Middle frontal gyrus (tissue), 1 donor: ENCODE measurements around the gene DNAJC11.
"Not testable (repeated sequence)": the region's sequence is repeated elsewhere in the genome, so short reads cannot be mapped to it uniquely, and the experiment has no call there.

Experiments used
- DNase-seq: peaks from one replicate; pipeline ENCODE4 v3.0.0-alpha.2; 2015; ENCODE audit warnings: low spot score; ENCODE audit errors: extremely low spot score

Gene DNAJC11

GRCh38 chr1:6601049-6601922 lies 100.3 kb downstream of the DNAJC11 start:
- no peak for DNase-seq

DNA sequence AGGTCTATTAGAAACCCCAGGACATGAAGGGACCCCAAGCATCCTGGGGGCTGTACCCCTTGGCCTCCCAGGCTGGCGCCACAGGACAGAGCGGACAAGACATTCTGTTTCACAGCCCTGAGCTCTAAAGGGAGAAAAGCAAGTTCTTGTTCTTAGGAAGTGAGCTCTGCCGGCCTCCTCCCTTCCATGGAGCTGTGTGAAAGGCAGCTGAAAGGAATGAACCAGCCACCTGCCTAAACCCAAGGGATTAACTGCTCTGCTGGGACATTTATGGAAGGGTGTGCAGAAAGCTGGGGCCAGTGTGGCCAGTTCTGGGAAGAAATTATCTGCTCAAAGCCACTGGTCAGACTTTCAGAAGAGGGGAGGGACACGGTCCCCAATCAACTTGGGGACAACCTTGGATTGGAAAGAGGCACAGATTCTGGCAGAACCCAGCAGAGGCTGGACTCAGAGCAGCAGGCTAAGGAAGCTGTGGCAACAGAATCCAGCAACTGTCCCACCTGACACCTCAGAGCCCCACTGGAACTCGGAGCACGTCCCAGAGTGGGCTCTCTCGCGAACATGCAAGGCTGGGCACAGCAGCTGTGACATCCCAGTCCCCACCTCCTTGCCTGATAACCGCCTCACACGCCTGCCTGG lies 101.1 kb downstream of the DNAJC11 start:
- no peak for DNase-seq

GRCh38 chr1:6599991-6600390 lies 101.6 kb downstream of the DNAJC11 start:
- not testable (repeated sequence) for DNase-seq

DNA sequence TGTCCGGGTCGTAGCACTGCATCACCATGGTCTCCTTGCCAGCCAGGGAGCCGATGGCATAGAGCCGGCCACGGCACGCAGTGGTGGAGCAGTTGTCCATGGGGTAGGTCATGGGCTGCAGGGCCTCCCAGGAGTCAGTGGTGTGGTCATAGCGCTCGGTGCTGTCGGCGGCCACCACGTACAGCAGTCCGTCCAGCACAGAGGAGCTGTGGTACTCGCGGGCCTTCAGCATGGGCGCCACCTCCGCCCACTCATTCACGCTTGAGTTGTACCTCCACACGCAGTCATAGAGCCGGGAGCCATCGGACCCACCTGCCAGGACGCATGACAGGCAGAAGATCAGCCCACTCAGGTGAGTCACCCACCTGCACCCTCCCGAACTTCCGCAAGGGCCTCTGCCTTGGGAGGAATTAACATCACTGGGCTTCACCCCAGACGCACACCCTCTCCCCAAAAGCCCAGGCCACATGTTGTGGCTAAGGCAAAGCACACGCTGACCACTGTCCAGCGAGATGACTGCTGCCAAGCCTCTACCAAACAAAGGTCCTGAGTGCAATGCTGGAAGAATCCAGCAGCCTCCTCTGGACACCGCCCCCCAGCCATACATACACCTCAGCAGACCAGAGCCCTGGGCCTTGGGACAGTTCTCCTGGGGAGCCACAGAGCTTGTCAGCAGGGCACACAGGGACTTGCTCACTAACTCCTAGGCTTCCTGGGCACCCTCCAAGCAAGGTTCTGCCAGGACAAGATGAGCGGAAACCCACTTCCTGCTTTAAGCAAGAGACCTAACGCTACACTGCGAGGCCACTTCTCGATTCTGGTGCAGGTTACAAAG lies 102.3 kb downstream of the DNAJC11 start:
- no peak for DNase-seq

GRCh38 chr1:6597777-6598131 lies 103.9 kb downstream of the DNAJC11 start:
- no peak for DNase-seq

DNA sequence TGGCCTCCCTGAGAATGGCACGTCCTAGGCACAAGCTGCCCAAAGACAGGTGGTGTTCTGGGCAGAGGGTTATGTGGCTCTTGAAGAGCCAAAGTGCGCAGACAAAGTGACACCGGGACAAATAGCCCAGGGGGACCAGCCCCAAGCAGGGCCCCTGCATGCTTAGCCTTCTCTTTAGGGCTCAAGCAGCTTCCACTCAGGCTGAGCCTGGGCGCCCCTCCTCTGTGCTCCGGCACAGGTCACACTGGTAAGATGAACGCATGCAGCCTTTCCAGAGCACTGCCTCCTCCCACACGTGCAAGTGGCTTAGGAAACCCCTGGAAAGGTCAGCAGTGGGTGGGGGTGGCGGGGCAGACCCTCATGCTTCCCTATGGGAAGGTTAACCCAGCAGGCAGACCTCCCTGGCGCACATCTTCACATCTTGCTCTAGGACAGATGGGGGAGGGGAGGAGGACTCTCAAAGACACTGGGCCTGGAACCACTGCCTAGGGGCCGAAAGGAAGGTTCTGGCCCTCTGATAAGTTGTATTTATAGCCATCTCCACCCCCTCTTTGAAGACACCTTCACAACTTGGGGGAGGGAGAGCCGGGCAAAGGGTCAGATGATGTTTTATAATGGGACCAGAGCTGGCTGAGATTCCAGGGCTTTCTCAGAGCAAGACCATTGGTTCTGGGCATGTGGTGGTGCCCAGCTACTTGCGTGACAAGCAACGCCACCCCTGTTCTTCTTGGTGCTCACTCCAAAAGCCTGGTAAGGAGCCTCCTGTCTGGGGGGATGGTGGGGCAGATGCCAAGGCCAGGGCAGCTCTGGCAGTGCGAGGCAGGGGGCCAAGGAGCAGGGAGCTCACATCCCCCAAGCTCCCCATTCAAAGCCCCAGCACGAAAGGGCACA lies 104.5 kb downstream of the DNAJC11 start:
- no peak for DNase-seq

GRCh38 chr1:6596351-6596750 lies 105.3 kb downstream of the DNAJC11 start:
- no peak for DNase-seq

DNA sequence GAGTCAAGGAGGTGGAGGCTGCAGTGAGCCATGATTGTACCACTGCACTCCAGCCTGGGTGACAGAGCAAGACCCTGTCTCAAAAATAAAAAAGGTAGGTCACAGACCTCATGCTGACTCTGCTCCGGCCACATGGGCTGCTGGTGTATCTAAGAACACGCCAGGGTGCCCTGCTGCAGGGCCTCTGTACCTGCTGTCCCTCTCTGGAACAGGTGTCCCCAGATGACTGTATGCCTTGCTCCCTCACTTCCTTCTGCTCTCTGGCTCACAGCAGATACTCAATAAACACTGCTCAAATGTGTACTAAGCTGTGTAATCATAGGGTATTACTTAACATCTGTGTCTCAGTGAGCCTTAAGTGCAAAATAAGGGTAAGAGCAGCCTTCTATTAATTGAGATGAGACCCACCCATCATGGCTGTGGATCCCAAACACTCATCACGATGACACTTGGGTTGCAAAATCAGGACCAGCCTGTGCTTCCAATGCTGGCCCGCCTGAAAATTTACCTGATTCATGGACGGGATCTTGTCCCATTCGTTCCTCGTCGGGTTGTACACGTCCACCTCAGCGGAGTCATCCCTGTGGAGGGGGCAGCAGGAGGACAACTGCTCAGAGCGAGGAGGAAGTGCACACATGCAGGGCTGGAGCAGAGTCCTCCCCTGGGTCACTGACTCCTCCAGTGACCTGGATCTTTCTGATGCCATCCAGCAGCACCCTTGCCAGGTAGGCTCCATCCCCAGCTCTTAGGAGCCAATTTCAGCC lies 106.5 kb downstream of the DNAJC11 start:
- DNase-seq, result no peak

DNA sequence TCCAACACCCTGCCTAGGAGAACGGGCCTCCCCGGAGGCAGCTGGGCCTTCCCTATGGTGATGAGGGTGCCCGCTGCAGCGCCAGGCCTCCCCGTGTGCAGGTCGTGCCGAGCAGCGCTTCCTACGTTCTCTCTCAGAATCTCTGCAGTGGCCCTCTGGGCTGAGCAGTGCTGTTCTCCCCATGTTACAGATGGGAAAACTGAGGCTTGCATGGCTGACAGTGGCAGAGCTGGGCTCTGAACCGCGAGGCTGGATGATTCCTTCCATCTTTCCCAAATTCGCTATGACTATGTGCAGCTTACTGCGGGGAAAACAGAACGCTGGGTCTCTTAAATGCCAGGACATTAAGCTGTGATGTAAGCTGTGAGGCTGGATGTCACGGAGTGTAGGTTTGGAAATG lies 107.8 kb downstream of the DNAJC11 start:
- DNase-seq, result no peak

GRCh38 chr1:6592865-6593593 lies 108.6 kb downstream of the DNAJC11 start:
- no peak for DNase-seq

DNA sequence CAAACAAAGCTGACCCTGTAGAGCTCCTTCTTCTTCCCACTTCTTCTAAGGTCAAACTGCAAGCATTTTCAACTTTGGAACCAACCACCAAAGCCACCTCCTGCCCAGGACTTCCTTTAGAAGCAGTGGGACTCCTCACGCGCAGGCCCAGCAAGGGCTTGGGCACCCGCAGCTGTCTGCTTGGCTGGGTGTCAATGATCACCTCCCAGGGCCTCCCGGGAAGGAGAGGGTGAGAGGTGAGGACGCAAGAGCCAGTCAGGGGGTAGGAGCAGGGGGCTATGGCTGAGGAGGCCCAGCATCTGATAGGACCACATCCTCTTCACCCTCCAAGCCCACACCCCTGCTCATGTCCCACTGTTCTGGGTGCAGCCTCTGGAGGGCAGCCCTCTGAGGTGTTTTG lies 109.2 kb downstream of the DNAJC11 start:
- no peak for DNase-seq

DNA sequence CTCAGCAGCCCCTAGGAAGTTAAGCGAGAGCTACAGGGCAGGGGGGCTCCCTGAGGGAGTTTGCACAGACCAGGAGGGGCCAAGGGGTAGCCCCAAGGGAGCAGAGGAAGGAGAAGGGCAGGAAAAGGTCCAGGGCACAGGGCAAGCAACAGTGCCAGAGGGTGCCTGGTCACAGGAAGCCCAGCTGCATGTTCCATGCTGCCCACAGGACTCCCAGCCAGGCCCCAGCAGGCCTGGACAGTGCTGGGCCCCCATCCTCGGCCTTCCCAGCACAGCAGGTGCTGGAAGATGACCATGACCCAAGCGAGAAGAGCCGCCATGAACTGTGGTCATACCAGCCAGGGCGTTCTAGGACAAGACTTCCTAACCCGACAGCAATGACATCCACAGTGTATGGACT lies 110.0 kb downstream of the DNAJC11 start:
- DNase-seq, result no peak

GRCh38 chr1:6591222-6591621 lies 110.4 kb downstream of the DNAJC11 start:
- no peak for DNase-seq

DNA sequence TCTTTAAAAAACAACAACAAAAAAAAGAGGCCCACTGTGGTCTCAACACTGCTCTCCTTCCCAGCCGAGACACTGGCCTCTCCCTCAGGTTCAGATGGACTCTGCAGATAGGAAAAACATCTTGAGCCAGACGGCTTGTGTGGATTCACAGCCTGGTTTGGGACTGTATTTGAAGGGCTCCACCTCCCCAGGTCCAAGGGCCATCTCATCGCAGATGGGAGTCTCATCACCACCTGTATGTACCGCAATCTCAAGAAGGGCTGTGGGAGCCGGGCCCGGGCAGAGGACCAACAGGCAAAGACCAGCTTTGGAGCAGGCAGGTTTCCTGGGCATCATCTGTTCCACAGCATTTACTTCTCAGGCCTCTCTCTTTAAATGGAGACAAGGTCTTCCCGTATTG lies 111.6 kb downstream of the DNAJC11 start:
- DNase-seq, result no peak

DNA sequence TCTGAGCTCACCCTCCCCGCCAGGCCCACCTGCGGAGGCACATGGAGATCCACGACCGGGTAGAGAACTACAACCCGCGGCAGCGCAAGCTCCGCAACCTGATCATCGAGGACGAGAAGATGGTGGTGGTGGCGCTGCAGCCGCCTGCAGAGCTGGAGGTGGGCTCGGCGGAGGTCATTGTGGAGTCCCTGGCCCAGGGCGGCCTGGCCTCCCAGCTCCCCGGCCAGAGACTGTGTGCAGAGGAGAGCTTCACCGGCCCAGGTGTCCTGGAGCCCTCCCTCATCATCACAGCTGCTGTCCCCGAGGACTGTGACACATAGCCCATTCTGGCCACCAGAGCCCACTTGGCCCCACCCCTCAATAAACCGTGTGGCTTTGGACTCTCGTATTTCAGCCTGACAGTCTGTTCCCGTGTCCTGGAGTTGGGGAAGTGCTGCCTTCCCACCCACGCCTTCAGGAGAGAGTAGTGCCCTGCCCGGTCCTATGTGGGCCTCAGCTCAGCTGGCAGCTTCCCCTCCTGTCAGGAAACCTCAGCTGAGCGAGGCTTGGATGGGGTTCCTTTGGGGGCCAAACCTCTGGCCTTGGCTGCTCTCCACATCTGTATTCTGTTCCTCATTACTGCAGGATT lies 112.6 kb downstream of the DNAJC11 start:
- DNase-seq, result no peak

DNA sequence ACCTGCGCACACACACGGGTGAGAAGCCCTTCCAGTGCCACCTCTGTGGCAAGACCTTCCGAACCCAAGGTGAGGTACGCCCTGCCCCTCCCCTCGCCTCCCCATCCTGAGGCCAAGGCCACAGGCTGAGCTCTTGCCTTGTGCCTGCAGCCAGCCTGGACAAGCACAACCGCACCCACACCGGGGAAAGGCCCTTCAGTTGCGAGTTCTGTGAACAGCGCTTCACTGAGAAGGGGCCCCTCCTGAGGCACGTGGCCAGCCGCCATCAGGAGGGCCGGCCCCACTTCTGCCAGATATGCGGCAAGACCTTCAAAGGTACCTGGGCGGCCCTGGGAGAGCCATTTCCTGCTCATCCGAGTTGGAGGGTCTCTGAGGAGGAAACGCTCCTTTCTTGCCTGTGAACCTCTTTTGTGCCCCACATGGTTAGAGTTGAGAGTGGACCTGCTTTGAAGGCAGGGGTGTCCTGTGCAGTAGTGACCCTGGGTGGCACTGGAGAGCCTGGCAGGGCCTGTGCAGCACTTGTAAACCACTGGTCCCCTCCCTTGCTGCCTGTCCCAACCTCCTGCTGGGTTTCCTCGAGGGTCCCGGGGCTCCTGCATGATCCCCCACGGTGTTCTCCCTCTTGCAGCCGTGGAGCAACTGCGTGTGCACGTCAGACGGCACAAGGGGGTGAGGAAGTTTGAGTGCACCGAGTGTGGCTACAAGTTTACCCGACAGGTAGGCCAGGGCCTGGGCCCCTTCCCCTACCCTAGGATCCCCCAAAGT lies 113.3 kb downstream of the DNAJC11 start:
- DNase-seq, result no peak

GRCh38 chr1:6587261-6588005 lies 114.2 kb downstream of the DNAJC11 start:
- no peak for DNase-seq

DNA sequence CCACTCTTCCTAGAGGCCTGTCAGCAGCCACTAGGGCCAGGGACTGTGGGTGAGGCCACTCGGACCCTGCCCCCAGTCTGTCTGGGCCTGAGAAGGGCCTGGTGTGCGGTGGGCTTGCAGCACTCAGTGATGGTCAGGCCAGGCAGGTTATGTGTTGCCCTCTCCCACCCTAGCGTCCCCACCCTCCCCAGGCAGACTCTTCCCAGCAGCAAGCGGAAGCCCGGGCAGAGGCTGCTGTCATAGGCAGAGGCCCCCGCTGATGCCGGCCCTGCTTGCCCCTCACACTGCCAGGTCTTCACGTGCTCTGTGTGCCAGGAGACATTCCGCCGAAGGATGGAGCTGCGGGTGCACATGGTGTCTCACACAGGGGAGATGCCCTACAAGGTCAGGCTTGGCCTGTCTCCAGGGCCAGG lies 115.2 kb downstream of the DNAJC11 start:
- no peak for DNase-seq
